GM12878 (cell line): ENCODE data around the gene TMEM14A. TPM values are rescaled to one million over a fixed set of nuclear protein-coding genes. Genes with fewer than 3 reads are reported as not detected.

Experiments used
- ATAC-seq: fragments of 200-7000 bp; cut with Tn5 transposase; 3 replicates; pipeline ENCODE4 v1.9.1; 2020; ENCODE audit warnings: mild to moderate bottlenecking, moderate library complexity
- BruUV-seq: library from RNA; stranded (reverse); fragments of 400-500 nt; replicated peaks from 2 replicates; lab custom pipeline; 2021; lab: Mats Ljungman, UMichigan
- CTCF ChIA-PET: fragments of 300-600 bp; sonication (Branson Sonifier 250); formaldehyde crosslinking; extraction: SDS; loops from one replicate; lab custom pipeline; 2021; ENCODE audit warnings: inconsistent platforms; lab: Yijun Ruan, JAX
- POLR2A ChIA-PET: fragments of 350-600 bp; formaldehyde crosslinking; extraction: SDS; loops from one replicate; lab custom pipeline; 2021; ENCODE audit warnings: inconsistent platforms; lab: Charles Lee
- RAD21 ChIA-PET: fragments of 300-600 bp; sonication (Branson Sonifier 250); formaldehyde crosslinking; loops from one replicate; lab custom pipeline; 2023; ENCODE audit warnings: antibody characterized with exemption; ENCODE audit not compliant: unreplicated experiment; lab: Charles Lee
- SMC1A ChIA-PET: fragments of 300-600 bp; sonication (Branson Sonifier 250); formaldehyde crosslinking; loops from one replicate; lab custom pipeline; 2023; ENCODE audit not compliant: unreplicated experiment, uncharacterized antibody; lab: Charles Lee
- DNase-seq: peaks from one replicate; pipeline ENCODE4 v3.0.0-alpha.2; 2011; ENCODE audit warnings: low read depth, low spot score
- FAIRE-seq: peaks from 3 replicates; lab custom pipeline; 2011; peaks lifted over from hg19 to GRCh38; lab: Jason Lieb, UNC
- H2AFZ ChIP-seq: 2 replicates; pipeline ENCODE4 v1.6.0; 2011; ENCODE audit warnings: low read depth, low read length, control low read depth; ENCODE audit not compliant: control insufficient read depth
- H3K27ac ChIP-seq: 2 replicates; pipeline ENCODE4 v1.5.1; 2011; ENCODE audit warnings: control low read depth; ENCODE audit not compliant: control insufficient read depth, insufficient read depth
- H3K27me3 ChIP-seq, 2 experiments: replicated peaks in 1 of 2; 2 replicates each; pipeline versions ENCODE4 v1.6.0 to v1.6.1; 2011; ENCODE audit warnings: low read length in 1 of 2; ENCODE audit not compliant: control insufficient read depth in 2 of 2, insufficient read depth in 2 of 2
- H3K36me3 ChIP-seq, 2 experiments: 2 replicates each; pipeline ENCODE4 v1.5.1; 2011; ENCODE audit warnings: low read length in 1 of 2; ENCODE audit not compliant: control insufficient read depth in 2 of 2, insufficient read depth in 2 of 2
- H3K4me1 ChIP-seq: 2 replicates; pipeline ENCODE4 v1.6.1; 2011; ENCODE audit warnings: mild to moderate bottlenecking, low read length, moderate library complexity, mixed read lengths; ENCODE audit not compliant: control insufficient read depth, insufficient read depth
- H3K4me2 ChIP-seq: 2 replicates; pipeline ENCODE4 v1.6.0; 2011; ENCODE audit warnings: control low read depth; ENCODE audit not compliant: control insufficient read depth, insufficient read depth
- H3K4me3 ChIP-seq: fragments of 200-600 bp; sonication (generic); 2 replicates; pipeline ENCODE4 v1.5.1; 2016
- H3K79me2 ChIP-seq: 2 replicates; pipeline ENCODE4 v1.6.0; 2011; ENCODE audit warnings: low read length; ENCODE audit not compliant: control insufficient read depth, insufficient read depth
- H3K9ac ChIP-seq: 2 replicates; pipeline ENCODE4 v1.8.0; 2011; ENCODE audit warnings: low read length, control low read depth, mixed read lengths; ENCODE audit not compliant: control insufficient read depth, insufficient read depth
- H3K9me3 ChIP-seq: replicated peaks from 3 replicates; pipeline ENCODE4 v1.5.1; 2011; ENCODE audit warnings: mild to moderate bottlenecking, low read length; ENCODE audit not compliant: control insufficient read depth, insufficient read depth
- H4K20me1 ChIP-seq: 2 replicates; pipeline ENCODE4 v1.6.0; 2011; ENCODE audit not compliant: control insufficient read depth, insufficient read depth
- ELK1 ChIP-seq: IDR thresholded peaks from 2 replicates; pipeline ENCODE4 v1.6.1; 2012; ENCODE audit warnings: low read depth, low read length, improper control_type of control experiment
- FOXM1 ChIP-seq: IDR thresholded peaks from 2 replicates; pipeline ENCODE4 v1.6.1; 2012; ENCODE audit warnings: low read depth, mild to moderate bottlenecking, inconsistent platforms, low read length, moderate library complexity
- IKZF2 ChIP-seq, 2 experiments: fragments of 450-650 bp; IDR thresholded peaks; 2 replicates each; pipeline ENCODE4 v1.6.1; 2017; ENCODE audit warnings: mild to moderate bottlenecking in 2 of 2, moderate library complexity in 2 of 2
- IRF3 ChIP-seq: fragments of 450-650 bp; IDR thresholded peaks from 2 replicates; pipeline ENCODE4 v1.6.1; 2014; ENCODE audit warnings: mild to moderate bottlenecking
- NFIC ChIP-seq: IDR thresholded peaks from 2 replicates; pipeline ENCODE4 v1.6.1; 2012; ENCODE audit warnings: low read depth, mild to moderate bottlenecking, inconsistent platforms, low read length, moderate library complexity
- NR2C1 ChIP-seq: fragments of 450-650 bp; IDR thresholded peaks from 2 replicates; pipeline ENCODE4 v1.6.1; 2017; ENCODE audit warnings: antibody characterized with exemption, mild to moderate bottlenecking, moderate library complexity
- RELA ChIP-seq: fragments of 450-650 bp; IDR thresholded peaks from 2 replicates; pipeline ENCODE4 v1.8.0; 2014; ENCODE audit warnings: borderline replicate concordance; ENCODE audit not compliant: partially characterized antibody
- RFX5 ChIP-seq: IDR thresholded peaks from 2 replicates; pipeline ENCODE4 v1.6.1; 2011; ENCODE audit warnings: low read depth, low read length, improper control_type of control experiment
- SMARCA5 ChIP-seq: fragments of 450-650 bp; IDR thresholded peaks from 2 replicates; pipeline ENCODE4 v1.6.1; 2017; ENCODE audit warnings: mild to moderate bottlenecking
- SPI1 ChIP-seq: IDR thresholded peaks from 2 replicates; pipeline ENCODE4 v1.6.1; 2011; ENCODE audit warnings: low read depth, mild to moderate bottlenecking, low read length, moderate library complexity, borderline replicate concordance; ENCODE audit not compliant: insufficient read depth
- ZNF384 ChIP-seq: IDR thresholded peaks from 2 replicates; pipeline ENCODE4 v1.6.1; 2012; ENCODE audit warnings: low read depth, mild to moderate bottlenecking, low read length, improper control_type of control experiment, borderline replicate concordance
- ZZZ3 ChIP-seq: IDR thresholded peaks from 2 replicates; pipeline ENCODE4 v1.6.1; 2011; ENCODE audit warnings: low read depth; ENCODE audit not compliant: control insufficient read depth, insufficient read length
- WGBS: methylation state at CpG from one replicate; pipeline ENCODE4 v1.1.6; 2016; ENCODE audit warnings: low lambda C conversion rate; ENCODE audit not compliant: insufficient replicate concordance, insufficient coverage; ENCODE audit errors: missing lambda C conversion rate; 5-methylcytosine and 5-hydroxymethylcytosine counted together
- in situ Hi-C: fragments of 300-500 bp; cut with MboI; formaldehyde crosslinking; loops from 9 replicates; pipeline ENCODE4 v1.14.3; 2018; ENCODE audit warnings: mixed read lengths
- intact Hi-C: fragments of 100-400 bp; cut with micrococcal nuclease; formaldehyde crosslinking; loops from one replicate; pipeline ENCODE4 v1.14.2; 2022; ENCODE audit not compliant: unreplicated experiment
- polyA plus RNA-seq, 11 experiments: library from polyadenylated mRNA; depleted of rRNA in 4 of 11; unstranded in 6 of 11; stranded (reverse) in 5 of 11; fragments of >200 nt; fragmentation: Nextera tagmentation in 4 of 11; fragmentation: Illumina TruSeq in 1 of 11; extraction: Ambion mirVana in 4 of 11; extraction: Trizol in 1 of 11; gene quantifications; 1 replicate in 1 of 11; 2 replicates in 10 of 11; pipeline versions ENCODE4 v1.2.1 to v1.2.3, GENCODE V29; 2011 to 2016; ENCODE audit warnings: inconsistent platforms in 2 of 11, missing spikeins in 2 of 11, low read depth in 1 of 11
- total RNA-seq, 4 experiments: library from RNA; depleted of rRNA in 3 of 4; stranded (reverse); fragments of >200 nt in 3 of 4; fragmentation: Illumina TruSeq in 1 of 4; extraction: Trizol in 1 of 4; gene quantifications; 2 replicates each; pipeline versions ENCODE4 v1.2.1 to v1.2.3, GENCODE V29; 2013 to 2021
- TF ChIP-seq, protein P1 (sequence below): IDR thresholded peaks from 2 replicates; pipeline ENCODE4 v1.6.1; 2012; ENCODE audit warnings: low read depth, low read length, improper control_type of control experiment

Gene TMEM14A
- total and polyA plus RNA-seq, 10 of the 15 experiments (the other 5 are each of a cell fraction or from before 2014, with no cell fraction given): 15.6 to 143 (median 33.1) TPM

DNA sequence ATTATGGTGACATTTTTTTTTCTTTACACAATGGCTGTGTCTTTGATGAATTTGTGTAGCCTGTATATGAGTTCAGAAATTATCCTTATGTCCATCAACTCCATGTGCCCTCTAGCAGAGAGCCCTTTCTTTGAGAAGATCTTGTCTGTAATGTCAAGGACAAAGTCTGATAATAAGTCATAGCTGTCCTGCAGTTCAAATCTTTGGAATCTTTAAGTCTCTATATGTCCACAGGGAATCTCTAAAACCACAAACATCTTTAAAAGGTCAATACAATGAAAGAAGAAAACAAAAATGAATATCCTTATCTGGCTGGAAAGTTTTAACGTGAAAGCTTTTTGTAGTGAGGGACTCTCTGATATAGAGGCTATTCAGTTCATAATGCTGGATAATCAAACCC is 16.9 kb upstream of the TMEM14A start:
- Histone ChIP-seq H3K27me3 (no peaks in the 10 kb centered on the region), H2AFZ (no peak overlapping the region), H4K20me1 (no peaks in the 10 kb centered on the region), H3K4me3 (no peak overlapping the region), H3K9ac (no peak overlapping the region), H3K4me2 (no peak overlapping the region), H3K27ac (no peak overlapping the region), H3K9me3 (no peaks in the 10 kb centered on the region), H3K79me2 (no peaks in the 10 kb centered on the region), H3K36me3 (no peaks in the 10 kb centered on the region), H3K4me1 (no peaks in the 10 kb centered on the region)
- TF ChIP-seq SMARCA5 (no peak), IRF3 (no peak)
- in situ Hi-C loops: no loop called here
- WGBS: 90% methylated on average over 1 of the region's 1 CpG
- BruUV-seq: no TSS peak
- ChIA-PET POLR2A (no interaction called here), SMC1A (interaction anchor here (0.6 to 5.6 kb wide), 4 partner anchors 12 to 367 kb away, joined by 3 to 63 read pairs (median 14); no protein-coding TSS in a partner anchor), CTCF (interaction anchor here (1.0 to 6.4 kb wide), 5 partner anchors 8 to 238 kb away, joined by 3 to 99 read pairs (median 17); no protein-coding TSS in a partner anchor), RAD21 (no interaction called here)
- intact Hi-C loops: no loop called here
- DNase-seq (no peak), ATAC-seq (no peak), FAIRE-seq (no peak)

DNA sequence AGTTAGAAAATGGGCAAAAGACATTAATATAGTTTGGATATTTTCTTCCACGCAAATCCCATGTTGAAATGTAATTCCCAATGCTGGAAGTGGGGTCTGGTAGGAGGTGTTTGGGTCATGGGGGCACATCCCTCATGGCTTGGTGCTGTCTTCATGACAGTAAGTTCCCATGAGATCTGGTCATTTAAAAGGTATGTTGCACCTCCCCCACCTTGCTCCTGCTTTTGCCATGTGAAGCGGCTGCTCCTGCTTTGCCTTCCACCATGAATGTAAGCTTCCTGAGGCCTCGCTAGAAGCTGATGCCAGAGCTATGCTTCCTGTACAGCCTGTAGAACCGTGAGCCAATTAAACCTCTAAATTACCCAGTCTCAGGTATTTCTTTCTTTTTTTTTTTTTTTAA is 16.3 kb upstream of the TMEM14A start:
- no peaks in the 10 kb centered on the region for H3K9me3 ChIP-seq
- intact Hi-C loops: no loop called here
- FAIRE-seq: no peak
- POLR2A ChIA-PET: no interaction called here
- H3K27ac ChIP-seq: no peak overlapping the region
- no peak overlapping the region for H3K4me2 ChIP-seq
- in situ Hi-C loops: no loop called here
- no peaks in the 10 kb centered on the region for H3K36me3 ChIP-seq
- no peaks in the 10 kb centered on the region for H3K79me2 ChIP-seq
- H3K4me1 ChIP-seq: no peaks in the 10 kb centered on the region
- CTCF ChIA-PET: interaction anchor here (1.0 to 6.4 kb wide), 3 partner anchors 7 to 238 kb away, joined by 3 to 99 read pairs (median 49); no protein-coding TSS in a partner anchor
- no peaks in the 10 kb centered on the region for H3K27me3 ChIP-seq
- H3K9ac ChIP-seq: no peak overlapping the region
- 54% methylated on average over 4 of the region's 4 CpGs for WGBS
- no peak for ATAC-seq
- BruUV-seq: no TSS peak
- H2AFZ ChIP-seq: no peak overlapping the region
- no peaks in the 10 kb centered on the region for H4K20me1 ChIP-seq
- SMC1A ChIA-PET: interaction anchor here (0.6 to 5.6 kb wide), 2 partner anchors 13 to 238 kb away, joined by 3 to 63 read pairs; no protein-coding TSS in a partner anchor
- H3K4me3 ChIP-seq: no peak overlapping the region
- DNase-seq: no peak
- RAD21 ChIA-PET: no interaction called here
- TF ChIP-seq ZZZ3 (no peak), FOXM1 (no peak), ELK1 (no peak), SPI1 (no peak), IRF3 (no peak), NFIC (no peak), IKZF2 (IDR thresholded peaks at IDR 0.05) (no peak), NR2C1 (no peak), ZNF384 (no peak), RELA (no peak), RFX5 (no peak)
- TF ChIP-seq, protein P1, sequence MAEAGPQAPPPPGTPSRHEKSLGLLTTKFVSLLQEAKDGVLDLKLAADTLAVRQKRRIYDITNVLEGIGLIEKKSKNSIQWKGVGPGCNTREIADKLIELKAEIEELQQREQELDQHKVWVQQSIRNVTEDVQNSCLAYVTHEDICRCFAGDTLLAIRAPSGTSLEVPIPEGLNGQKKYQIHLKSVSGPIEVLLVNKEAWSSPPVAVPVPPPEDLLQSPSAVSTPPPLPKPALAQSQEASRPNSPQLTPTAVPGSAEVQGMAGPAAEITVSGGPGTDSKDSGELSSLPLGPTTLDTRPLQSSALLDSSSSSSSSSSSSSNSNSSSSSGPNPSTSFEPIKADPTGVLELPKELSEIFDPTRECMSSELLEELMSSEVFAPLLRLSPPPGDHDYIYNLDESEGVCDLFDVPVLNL: no peak
